ENCODE data around the gene MAP1LC3B.
A peak's percentile ranks its signal among the peaks of the same experiment; 100 is the strongest.

The MAP1LC3B gene

DNA sequence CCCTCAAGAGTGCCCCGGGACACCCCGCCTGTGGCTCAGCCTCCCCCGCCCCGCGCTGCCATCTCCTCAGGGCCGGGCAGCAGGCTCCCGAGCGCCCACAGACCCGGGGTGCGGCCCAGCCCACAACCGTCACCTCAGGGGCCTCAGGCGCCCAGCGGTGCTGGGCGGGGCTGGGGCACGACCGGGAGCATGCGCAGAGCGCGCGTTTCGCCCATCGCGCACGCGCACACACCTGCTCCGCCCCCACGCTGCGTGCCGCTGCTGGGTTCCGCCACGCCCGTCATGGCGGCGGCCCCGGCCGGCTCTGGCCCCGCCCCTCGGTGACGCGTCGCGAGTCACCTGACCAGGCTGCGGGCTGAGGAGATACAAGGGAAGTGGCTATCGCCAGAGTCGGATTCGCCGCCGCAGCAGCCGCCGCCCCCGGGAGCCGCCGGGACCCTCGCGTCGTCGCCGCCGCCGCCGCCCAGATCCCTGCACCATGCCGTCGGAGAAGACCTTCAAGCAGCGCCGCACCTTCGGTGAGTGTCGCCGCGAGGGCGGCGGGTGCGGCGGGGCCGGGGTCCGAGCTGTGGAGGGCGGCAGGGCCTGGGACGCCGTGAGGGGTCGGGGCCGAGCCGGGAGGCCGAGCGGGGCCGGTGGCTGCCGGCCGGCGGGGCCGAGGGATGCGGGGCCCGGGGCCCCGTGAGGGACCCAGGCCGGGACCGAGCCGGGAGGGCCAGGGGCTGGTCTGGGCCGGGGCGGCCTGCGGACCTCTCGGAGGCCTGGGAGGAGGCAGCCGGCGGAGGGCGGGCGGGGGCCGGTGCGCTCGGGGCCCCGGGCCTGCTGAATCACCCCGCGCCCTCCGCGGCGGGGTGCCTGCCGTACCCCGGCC is at the start of gene MAP1LC3B:
TSS of gene MAP1LC3B (plus strand) at position 387 of the 871 bp plus-strand sequence. CDS start at position 479, 92 bp downstream.
- peak; percentile 94 for DNase-seq (ENCODE audit: low read depth)

DNA sequence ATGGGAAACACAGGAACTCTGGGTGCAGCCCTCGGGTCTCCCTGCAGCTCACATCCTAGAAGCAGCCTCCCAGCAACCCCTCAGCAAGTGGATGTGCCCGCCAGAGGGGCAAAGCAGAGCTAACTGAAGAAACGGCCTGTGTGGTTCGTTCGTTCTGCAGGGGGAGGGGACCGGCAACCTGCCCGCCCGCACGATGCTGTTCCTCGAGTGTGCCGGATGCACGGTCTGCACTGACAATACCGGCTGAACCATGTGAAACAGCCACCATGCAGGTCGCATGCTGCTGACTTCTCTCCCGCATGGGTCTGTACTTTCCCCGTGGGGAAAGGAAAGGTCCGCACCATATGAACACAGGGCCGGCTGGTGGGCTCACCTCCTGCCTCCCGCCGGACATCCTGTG is 49.6 kb upstream of the MAP1LC3B start:
- DNase-seq (ENCODE audit: low read depth) = no peak

DNA sequence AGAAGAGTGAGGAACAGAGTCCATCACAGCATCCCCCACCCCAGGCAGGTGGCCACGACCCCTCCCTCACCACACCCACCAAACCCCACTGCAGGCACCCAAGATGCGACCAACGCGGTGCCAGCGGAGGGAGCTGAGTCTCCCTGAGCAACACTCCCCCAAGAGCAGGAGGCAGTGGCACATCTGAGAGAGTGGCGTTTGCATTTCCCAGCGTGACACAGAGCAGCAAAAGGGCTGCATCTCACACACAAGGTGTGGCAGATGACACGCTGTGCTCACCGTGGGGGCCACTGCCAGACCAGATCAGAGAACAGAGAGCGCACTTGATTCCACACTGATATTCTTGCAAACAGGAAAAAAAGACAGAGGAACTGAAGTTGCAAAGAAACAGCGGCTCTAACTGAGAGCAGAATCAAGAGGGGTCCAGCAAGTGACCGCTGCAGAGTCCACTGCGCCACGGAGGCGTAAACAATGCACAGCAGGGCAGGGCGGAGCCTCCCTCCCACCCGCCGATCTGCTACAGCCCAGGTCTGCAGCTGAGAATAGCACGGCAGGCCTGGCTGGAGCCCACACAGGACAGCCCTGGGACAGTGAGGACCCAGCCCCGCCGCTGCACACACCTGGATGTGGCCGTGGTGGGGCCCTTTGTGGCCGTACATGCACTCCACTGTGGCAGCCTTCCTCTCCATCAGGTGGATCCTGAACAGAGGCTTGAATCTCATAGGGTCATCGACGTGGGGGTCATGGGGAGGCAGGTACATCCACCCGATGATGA is 49.0 kb upstream of the MAP1LC3B start:
- no peak for DNase-seq (ENCODE audit: low read depth)

DNA sequence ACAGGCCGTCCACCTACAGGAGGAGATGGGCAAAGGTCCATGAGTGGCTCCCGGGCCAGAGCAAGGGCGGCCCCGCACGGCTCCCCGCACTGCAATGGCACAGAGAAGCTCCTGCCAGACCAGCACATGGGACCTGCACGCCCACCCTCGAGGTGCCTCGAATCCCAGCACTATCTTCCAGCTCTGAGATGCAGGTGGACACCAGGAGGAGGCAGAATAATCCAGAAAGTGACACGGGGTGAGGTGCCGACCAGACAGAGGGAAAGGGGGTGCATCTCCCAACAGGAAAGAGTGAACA is 48.4 kb upstream of the MAP1LC3B start:
- no peak for DNase-seq (ENCODE audit: low read depth)

DNA sequence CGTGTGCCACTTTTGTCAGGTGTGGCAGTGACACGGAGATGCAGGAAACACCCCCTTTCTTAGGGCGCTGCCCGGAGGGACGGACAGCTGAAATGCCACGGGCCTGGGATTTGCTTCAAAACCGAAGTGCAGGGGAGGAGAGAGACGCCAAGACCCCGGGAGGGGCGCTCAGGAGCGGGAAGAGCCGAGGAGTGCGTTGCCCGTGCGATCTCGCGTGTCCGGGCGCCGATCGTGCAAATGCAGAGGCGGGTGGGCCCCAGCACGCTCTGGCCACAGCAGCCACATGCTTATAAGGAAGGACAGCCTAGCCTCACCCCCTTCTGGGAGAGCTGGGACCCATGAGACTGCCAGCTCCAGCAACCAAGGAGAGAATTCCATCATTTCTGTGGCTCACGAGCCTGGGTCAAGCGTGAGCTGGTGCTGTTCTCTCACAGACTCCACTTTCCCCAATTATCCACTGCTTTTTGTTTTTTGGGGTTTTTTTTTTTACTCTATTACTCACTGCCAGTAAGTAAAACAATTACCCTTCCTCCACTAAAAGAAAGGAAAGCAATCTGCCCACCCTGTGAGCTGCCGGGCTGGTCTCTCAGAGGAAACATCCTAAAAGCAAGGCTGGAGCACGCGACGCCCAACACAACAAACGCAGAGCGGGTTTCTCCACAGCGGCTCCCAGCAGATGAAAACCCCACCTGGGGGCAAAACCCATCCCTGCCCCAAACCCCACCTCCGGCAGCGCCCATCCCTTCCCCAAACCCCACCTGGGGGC is 47.8 kb upstream of the MAP1LC3B start:
- DNase-seq (ENCODE audit: low read depth) = no peak

DNA sequence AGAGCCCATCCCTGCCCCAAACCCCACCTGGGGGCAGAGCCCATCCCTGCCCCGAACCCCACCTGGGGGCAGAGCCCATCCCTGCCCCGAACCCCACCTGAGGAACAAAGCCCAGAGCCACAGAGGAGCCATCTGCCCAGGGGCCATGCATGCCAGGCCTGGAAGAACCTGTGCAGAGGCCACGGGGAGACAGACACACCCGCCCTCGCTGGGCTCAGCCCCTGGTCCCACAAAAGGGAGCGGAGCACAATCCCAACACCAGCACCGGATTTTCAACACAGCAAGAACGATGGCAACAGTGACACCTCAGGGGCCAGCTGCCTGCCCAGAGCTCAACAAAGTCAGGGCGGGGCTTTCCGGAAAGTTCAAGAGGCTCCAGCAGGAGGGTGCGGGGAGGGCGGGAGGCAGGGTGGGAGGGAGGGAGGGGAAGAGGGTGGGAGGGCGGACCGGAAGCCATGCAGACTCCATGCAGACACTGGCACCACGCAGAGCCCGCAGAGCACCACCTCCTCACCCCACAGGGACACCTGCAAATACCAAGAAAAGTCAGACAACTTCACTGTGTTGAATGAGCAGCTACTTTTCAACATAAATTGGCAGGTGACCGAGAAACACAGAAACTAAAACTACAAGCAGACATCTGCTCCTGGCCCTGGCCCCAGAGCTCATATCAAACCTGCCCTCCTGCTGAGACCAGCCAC is 47.1 kb upstream of the MAP1LC3B start:
- DNase-seq (ENCODE audit: low read depth) = no peak

DNA sequence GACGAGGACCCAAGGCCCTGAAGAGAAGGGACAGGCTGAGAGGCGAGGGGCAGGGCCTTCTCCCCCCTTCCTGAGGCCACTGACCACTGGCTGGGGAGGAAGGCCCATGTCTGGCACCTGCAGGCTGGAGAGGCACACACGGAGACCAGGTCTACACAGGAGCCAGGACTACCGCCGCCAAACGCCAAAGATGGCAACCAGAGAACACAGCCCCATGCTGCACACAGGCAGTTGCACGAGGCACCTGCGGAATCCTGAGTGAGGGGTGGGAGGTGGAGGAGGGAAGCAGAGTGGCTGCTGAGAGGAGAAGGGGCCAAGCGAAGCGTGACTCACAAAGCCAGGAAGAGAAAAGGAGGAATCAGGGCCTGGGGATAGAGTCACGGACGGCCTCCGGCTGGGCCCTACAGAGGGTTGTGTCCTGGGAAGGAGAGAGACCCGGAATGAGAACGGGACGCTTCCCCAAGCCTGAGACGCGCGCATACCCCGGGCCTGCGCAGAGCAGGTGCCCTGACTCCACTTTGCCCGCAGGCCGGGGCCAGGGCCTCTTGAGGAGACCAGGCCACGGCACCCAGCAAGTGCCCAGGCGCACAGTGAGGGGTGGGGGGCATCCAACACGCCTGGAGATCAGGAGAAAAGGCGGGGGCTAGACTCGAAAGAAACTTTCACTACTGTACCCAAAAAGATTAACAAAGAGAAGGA is 46.3 kb upstream of the MAP1LC3B start:
- no peak for DNase-seq (ENCODE audit: low read depth)

DNA sequence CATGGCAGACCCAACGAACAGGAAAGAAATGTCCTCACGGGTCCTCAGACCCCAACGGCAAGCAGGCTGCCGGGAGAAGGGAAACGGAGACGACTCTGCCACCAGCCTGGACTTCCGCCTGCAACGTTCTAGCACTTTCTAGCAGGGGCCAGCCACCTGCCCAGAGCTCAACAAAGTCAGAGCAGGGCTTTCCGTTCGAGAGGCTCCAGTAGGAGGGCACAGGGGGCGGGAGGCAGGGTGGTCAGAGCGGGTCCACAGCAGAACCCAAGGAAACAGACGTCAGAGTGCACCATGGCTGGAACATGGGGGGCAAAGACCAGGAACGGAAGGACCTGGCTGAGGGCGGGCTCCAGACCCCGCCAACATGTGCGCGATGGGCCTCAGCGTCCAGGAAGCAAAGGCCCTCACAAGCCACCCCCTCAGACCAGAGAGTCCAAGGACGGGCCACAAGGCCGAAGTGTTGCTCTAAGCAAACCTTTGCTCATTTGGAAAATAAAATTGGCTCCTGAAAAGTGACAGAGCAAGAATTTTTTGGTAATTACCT is 45.5 kb upstream of the MAP1LC3B start:
- no peak for DNase-seq (ENCODE audit: low read depth)

DNA sequence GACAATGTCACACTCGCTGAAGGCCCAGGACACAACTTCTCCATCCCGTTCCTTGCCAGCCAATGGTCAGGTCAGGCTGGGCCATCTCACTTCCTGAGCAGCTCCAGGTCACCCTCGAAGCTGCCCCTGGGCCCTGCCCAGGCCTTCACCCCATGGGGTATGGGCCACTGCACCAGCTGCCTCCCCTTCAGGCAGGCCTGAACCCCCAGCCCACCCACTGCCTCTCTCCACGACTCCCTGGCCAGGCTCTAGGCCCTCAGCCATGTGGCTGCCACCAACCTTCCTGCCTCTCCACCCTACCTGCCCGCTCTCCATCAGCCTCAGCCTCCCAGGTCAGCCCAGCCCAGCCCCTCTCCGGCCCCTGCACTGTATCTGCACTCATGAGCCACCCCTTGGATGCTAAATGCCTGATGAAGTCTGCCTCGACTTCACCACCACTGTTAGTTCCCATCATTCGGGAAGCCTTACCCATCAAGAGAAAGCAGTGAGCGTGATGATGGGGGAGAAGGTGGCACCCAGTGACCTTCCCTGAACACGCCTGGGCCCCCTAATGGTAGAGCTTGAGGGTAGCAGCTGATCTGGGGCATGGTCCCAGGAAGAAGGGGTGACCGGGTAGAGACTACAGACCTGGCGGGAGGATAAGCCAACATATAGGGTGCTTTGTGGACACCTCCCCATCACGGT is 44.1 kb upstream of the MAP1LC3B start:
- no peak for DNase-seq (ENCODE audit: low read depth)

DNA sequence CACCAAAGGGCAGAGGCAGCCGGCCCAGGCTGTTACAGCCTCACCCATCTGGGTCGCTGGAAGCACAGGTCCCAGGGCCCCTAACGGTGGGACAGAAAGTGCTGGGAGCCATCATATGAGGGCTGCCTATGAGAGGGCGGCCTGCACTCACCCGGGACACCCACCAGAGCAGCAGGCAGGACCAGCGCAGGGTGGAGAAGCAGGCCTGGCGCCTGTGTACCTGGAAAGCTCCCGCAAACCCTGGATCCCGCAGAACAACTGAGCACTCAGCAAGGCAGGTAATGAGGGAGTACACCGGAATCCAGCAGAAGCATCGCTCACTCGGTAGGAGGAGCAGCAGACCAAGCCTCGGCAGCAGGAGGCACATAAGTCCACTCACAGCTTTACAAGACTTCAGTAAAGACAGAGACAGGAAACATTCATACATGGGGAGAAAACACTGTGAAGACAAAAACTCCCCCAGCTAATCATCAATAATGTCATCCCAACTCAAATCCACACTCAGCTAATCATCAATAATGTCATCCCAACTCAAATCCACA is 43.4 kb upstream of the MAP1LC3B start:
- DNase-seq (ENCODE audit: low read depth) = no peak

DNA sequence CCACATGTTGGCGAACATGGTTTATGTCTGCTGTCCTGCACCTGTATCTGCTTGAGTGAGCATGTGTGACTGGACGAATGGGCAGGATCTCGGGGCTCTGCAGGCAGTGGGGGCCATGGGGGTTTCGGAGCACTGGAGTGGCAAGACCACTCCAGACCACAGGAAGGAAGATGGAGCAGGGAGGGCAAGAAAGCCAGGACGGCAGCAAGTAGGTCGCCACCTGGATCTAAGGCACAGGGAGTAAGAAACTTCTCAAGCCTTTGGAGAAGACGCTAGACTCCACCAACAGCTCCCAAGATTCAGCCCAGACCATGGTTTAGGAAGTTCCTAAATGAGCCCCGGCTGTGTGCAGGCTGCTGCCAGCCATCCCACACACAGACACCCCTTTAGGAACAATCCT is 42.1 kb upstream of the MAP1LC3B start:
- DNase-seq (ENCODE audit: low read depth) = no peak

DNA sequence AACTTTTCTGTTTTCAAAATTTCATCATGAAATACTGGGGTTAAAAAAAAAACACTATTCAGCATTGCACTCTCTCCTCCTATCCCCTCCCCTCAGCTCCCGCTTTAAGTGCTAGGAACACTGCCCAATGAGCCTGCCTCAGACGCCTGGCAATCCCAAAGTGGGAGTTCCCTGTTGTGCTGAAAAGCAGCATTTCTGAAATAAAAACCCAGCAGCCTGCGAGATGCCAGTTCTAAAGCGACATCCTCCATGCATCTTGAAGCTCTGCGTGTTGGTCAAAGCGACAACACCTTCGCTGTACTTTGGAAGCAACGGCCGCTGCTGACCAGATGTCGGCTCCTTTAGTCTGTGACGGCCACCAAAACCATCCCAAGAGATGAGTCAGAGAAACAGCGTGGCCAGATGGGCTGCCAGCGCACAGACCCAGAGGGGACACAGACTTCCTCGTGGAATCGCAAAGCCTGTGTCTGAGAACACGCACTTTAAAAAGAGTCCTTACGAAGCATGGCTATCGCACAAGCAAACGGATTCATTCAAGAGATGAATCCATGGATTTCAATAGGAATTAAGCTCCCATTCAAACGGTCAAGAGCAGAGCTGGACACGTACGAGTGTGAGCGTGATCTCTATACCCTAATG is 41.3 kb upstream of the MAP1LC3B start:
- DNase-seq (ENCODE audit: low read depth) = no peak

DNA sequence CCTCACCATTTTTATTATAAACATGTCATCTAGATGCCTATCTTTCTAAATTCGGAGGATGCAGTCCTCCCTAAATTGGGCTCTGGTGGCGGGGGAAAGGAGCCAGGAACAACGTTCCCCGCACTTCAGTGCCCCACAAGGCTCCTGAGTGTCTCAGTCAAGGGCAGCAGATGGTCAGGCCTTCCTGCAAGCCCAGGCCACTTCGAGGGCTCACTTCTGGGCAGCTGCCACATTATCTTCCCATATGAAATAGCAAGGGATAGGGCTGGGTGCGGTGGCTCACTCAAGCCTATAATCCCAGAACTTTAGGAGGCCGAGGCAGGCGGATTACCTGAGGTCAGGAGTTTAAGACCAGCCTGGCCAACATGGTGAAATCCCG is 40.8 kb upstream of the MAP1LC3B start:
- no peak for DNase-seq (ENCODE audit: low read depth)

DNA sequence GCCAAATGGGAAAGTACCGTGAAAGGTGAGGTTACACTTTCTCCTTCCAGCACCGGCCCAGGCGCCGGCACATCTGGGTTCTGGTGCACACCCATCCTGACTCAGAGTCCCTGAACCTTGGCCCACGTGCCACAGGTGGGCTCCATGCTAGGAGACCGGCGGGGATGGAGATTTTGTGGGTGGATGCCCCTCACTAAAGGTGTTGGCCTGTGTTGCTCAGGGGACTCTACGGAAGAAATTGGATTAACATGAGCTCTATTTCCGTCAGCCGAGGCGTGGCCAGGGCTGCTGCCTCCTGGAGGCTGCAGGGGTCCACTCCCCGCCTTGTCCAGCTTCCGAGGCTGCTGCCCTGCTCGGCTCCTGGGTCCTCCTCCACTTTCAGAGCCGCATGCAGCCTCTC is 39.3 kb upstream of the MAP1LC3B start:
- no peak for DNase-seq (ENCODE audit: low read depth)

DNA sequence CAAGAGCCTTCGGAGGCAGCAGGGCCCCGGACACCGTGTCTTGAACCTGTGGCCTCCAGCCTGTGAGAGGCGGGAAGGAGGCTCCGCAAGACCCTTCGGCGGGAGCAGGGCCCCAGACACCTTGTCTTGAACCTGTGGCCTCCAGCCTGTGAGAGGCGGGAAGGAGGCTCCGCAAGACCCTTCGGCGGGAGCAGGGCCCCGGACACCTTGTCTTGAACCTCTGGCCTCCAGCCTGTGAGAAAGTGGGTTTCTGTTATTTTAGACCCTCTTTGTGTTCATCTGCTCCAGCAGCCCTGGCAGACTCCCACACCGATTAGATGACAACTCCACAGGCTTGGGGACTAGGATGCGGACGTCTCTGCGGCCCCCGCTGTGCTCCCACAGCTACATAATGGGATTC is 38.5 kb upstream of the MAP1LC3B start:
- DNase-seq (ENCODE audit: low read depth) = no peak

DNA sequence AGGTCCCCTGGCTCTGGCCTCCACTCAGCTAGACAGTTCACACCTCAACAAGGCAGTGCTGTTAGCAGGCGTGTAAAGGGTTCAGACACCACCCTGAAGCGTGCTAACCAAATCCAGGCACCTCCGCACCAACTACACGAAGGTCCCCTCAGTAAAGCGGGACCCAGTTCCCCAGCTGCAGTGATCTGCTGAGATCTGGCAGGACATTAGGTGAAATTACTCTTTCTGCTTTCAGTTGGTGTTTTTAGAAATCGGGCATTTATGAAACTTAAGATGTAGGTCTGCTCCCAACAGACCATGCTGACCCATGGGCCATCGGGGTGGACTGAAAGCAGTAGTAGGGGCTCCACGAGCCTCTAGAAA is 35.7 kb upstream of the MAP1LC3B start:
- DNase-seq (ENCODE audit: low read depth) = no peak

DNA sequence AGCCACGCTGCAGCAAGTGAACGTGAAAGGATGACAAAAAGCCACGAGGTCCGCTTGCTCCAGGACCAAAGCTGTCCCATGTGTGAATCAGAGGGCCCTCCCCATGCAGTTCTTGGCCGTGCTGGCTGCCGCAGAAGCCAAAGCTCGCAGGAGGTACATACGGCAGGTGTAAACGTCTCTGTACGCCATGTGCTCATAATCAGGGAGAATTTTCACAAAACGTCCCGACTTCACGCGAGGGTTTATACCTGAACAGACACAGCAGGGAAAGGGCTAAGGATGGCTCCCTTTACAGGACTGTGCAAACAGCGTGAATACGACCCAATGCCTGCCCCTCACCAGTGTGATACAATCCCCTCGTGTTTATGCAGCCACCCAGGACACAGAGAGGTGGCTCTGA is 33.9 kb upstream of the MAP1LC3B start:
- DNase-seq (ENCODE audit: low read depth) = no peak

DNA sequence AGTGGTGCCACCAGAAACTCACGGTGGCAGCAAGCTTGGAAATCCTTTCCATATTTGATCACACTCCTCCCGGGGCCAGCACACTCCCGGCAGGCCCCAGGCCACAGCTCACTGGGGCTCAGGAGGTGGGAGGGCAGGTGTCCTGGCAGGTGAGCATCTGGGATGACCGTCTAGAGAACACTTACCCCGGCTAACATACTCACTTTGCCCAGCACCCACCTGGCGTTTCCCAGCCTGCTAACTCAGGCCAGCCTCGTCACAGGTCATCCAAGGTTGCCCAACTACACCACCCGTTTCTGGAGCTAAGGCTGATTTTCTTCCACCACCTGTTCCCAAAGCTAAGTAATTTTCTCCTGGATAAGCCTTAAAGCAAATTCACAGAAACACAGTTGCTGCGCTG is 33.4 kb upstream of the MAP1LC3B start:
- DNase-seq (ENCODE audit: low read depth) = no peak

DNA sequence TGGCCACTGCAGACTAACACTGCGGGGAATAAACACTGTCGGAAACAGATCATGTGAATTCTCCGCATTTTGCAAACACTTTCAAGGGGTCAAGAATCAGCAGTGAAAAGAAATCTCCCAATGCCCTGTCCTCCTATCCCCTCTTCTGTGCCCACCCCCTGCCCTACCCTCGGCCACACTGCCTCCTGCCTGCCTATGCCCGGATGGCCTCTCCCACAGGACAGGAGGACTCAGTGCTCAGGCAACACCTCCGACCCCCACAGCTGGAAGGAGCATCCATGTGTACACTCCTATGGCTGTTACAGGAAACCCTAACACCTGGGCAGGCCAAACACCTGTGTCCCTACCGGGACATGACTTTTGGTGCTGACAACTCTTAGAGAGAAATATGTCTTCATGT is 33.0 kb upstream of the MAP1LC3B start:
- DNase-seq (ENCODE audit: low read depth) = no peak

All from stimulated activated CD8-positive, alpha-beta memory T cell treated with anti-CD3 and anti-CD28 coated beads, Interleukin-7, amount 100 ng/mL, for 24 hours (primary cell).